Neuronal stem cell (in vitro differentiated cells): ENCODE data around the gene BARX1.

Source experiments
- DNase-seq: peaks from one replicate; pipeline ENCODE4 v3.0.0-alpha.2; 2013; ENCODE audit warnings: low spot score
- H2AFZ ChIP-seq: one replicate; pipeline ENCODE4 v1.6.1; 2013; ENCODE audit warnings: mild to moderate bottlenecking, low read length, inconsistent platforms
- H2AK5ac ChIP-seq: 2 replicates; pipeline ENCODE4 v1.6.1; 2013; ENCODE audit warnings: low read depth, mild to moderate bottlenecking, inconsistent platforms, low read length, moderate library complexity, mixed read lengths
- H2BK120ac ChIP-seq: 2 replicates; pipeline ENCODE4 v1.6.1; 2013; ENCODE audit warnings: low read depth, mild to moderate bottlenecking, inconsistent platforms, low read length, moderate library complexity, mixed read lengths
- H2BK12ac ChIP-seq: one replicate; pipeline ENCODE4 v1.6.1; 2013; ENCODE audit warnings: low read length, inconsistent platforms
- H2BK15ac ChIP-seq: 2 replicates; pipeline ENCODE4 v1.6.1; 2013; ENCODE audit warnings: mild to moderate bottlenecking, low read length, inconsistent platforms, mixed read lengths
- H2BK5ac ChIP-seq: one replicate; pipeline ENCODE4 v1.6.1; 2013; ENCODE audit warnings: inconsistent platforms, mild to moderate bottlenecking, low read length, moderate library complexity
- H3K14ac ChIP-seq: one replicate; pipeline ENCODE4 v1.6.1; 2013; ENCODE audit warnings: low read length, inconsistent platforms
- H3K18ac ChIP-seq: 2 replicates; pipeline ENCODE4 v1.6.1; 2013; ENCODE audit warnings: low read length, inconsistent platforms
- H3K23ac ChIP-seq: 2 replicates; pipeline ENCODE4 v1.6.1; 2013; ENCODE audit warnings: low read depth, mild to moderate bottlenecking, mixed read lengths, low read length, inconsistent platforms; ENCODE audit not compliant: poor library complexity
- H3K27ac ChIP-seq: replicated peaks from 3 replicates; pipeline ENCODE4 v1.5.1; 2013; ENCODE audit warnings: low read length, inconsistent platforms
- H3K27me3 ChIP-seq, 3 experiments: 2 replicates each; pipeline ENCODE4 v1.6.1; 2013; ENCODE audit warnings: low read length in 3 of 3, mild to moderate bottlenecking in 2 of 3, inconsistent platforms in 1 of 3, low read depth in 1 of 3, mixed read lengths in 1 of 3, moderate library complexity in 1 of 3; ENCODE audit not compliant: control insufficient read depth in 3 of 3, insufficient read depth in 3 of 3
- H3K36me3 ChIP-seq, 2 donors: replicated peaks in 1 of 2; 2 replicates each; pipeline ENCODE4 v1.6.1; 2013; ENCODE audit warnings: low read length in 2 of 2; ENCODE audit not compliant: control insufficient read depth in 2 of 2, insufficient read depth in 2 of 2
- H3K4ac ChIP-seq: 2 replicates; pipeline ENCODE4 v1.6.1; 2013; ENCODE audit warnings: inconsistent platforms, mild to moderate bottlenecking, low read length, moderate library complexity
- H3K4me1 ChIP-seq, 2 donors: 1 replicate in 1 of 2; 2 replicates in 1 of 2; pipeline ENCODE4 v1.6.1; 2013; ENCODE audit warnings: low read length in 2 of 2, low read depth in 1 of 2; ENCODE audit not compliant: control insufficient read depth in 2 of 2, insufficient read depth in 1 of 2
- H3K4me2 ChIP-seq: one replicate; pipeline ENCODE4 v1.6.1; 2013; ENCODE audit warnings: mild to moderate bottlenecking, low read length, inconsistent platforms; ENCODE audit not compliant: insufficient read depth, poor library complexity, severe bottlenecking
- H3K4me3 ChIP-seq, 2 donors: 2 replicates each; pipeline ENCODE4 v1.5.1; 2013; ENCODE audit warnings: low read length in 2 of 2, mild to moderate bottlenecking in 2 of 2, inconsistent platforms in 1 of 2, moderate library complexity in 1 of 2
- H3K79me1 ChIP-seq: one replicate; pipeline ENCODE4 v1.6.1; 2013; ENCODE audit warnings: low read depth, mild to moderate bottlenecking, inconsistent platforms, low read length, moderate library complexity
- H3K9ac ChIP-seq: one replicate; pipeline ENCODE4 v1.6.1; 2013; ENCODE audit warnings: mild to moderate bottlenecking, low read depth, low read length, inconsistent platforms; ENCODE audit not compliant: poor library complexity
- H3K9me3 ChIP-seq, 2 donors: replicated peaks in 1 of 2; 2 replicates each; pipeline versions ENCODE3 to v1.6.1; 2013; ENCODE audit warnings: low read length in 2 of 2, mild to moderate bottlenecking in 2 of 2, inconsistent platforms in 1 of 2, low read depth in 1 of 2, mixed read lengths in 1 of 2, moderate library complexity in 1 of 2; ENCODE audit not compliant: control insufficient read depth in 2 of 2, insufficient read depth in 1 of 2
- H4K8ac ChIP-seq: one replicate; pipeline ENCODE4 v1.6.1; 2013; ENCODE audit warnings: low read depth, mild to moderate bottlenecking, inconsistent platforms, low read length, moderate library complexity
- H4K91ac ChIP-seq: one replicate; pipeline ENCODE4 v1.6.1; 2013; ENCODE audit warnings: low read length, low read depth, mild to moderate bottlenecking, inconsistent platforms; ENCODE audit not compliant: poor library complexity
- WGBS, 2 donors: extraction: QIAGEN DNeasy Blood & Tissue Kit; methylation state at CpG; one replicate each; pipeline ENCODE4 v1.1.7; 2013; ENCODE audit warnings: missing lambda C conversion rate in 2 of 2, mixed read lengths in 1 of 2; ENCODE audit not compliant: insufficient read length in 2 of 2, insufficient replicate concordance in 1 of 2; ENCODE audit errors: extremely low coverage in 2 of 2; 5-methylcytosine and 5-hydroxymethylcytosine counted together

Gene BARX1

DNA sequence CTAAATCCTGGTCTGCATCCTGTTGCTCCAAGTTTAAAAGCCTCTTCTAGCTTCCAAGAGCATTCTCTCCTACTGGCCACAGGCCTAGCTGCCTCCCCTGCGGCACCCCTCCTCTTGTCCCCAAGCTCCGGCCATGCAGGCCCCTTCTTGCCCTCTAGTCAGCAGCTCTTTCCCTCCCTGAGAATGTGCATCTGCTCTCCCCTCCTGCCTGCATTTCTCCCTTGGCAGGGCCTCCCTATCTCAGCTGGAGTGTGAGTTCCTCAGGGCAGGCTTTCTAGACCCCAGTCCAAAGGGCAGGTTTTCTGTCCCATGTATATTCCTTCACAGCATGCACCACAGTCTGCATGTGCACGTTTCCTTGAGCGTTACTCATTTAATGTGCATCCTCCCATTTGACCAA is 24.6 kb upstream of the BARX1 start:
- Histone ChIP-seq H2BK12ac (no peak overlapping the region), H3K4me2 (no peak overlapping the region), H2AFZ (no peak overlapping the region), H2BK15ac (no peak overlapping the region), H3K27me3 (peaks cover 0 to 13% (median 2%) of the 10 kb centered on the region in 3 experiments), H3K79me1 (no peaks in the 10 kb centered on the region), H2BK120ac (no peak overlapping the region), H3K36me3 (no peaks in the 10 kb centered on the region), H3K4me1 (no peaks in the 10 kb centered on the region), H3K14ac (no peak overlapping the region), H4K91ac (no peak overlapping the region), H3K27ac (no peak overlapping the region), H2BK5ac (peak overlapping the region; percentile 31), H3K9ac (no peak overlapping the region), H4K8ac (no peak overlapping the region), H2AK5ac (no peak overlapping the region), H3K18ac (no peak overlapping the region), H3K23ac (no peak overlapping the region), H3K4ac (no peak overlapping the region), H3K4me3 (no peak overlapping the region), H3K9me3 (no peaks in the 10 kb centered on the region)
- DNase-seq = no peak
- WGBS, 2 donors = no CpG with 5 or more reads among the region's 4 CpGs

- H3K4me2 ChIP-seq = no peak overlapping the region
- H2AK5ac ChIP-seq = no peak overlapping the region
- H3K27ac ChIP-seq = no peak overlapping the region
- no peak overlapping the region for H3K4me3 ChIP-seq
- no peak overlapping the region for H2AFZ ChIP-seq
- no peaks in the 10 kb centered on the region for H3K4me1 ChIP-seq
- H2BK15ac ChIP-seq = no peak overlapping the region
- peaks cover 0 to 13% (median 2%) of the 10 kb centered on the region in 3 experiments for H3K27me3 ChIP-seq
- H3K9ac ChIP-seq = no peak overlapping the region
- DNase-seq = no peak
- no peaks in the 10 kb centered on the region for H3K79me1 ChIP-seq
- H3K4ac ChIP-seq = no peak overlapping the region
- H2BK120ac ChIP-seq = no peak overlapping the region
- no peak overlapping the region for H4K91ac ChIP-seq
- no peak overlapping the region for H3K14ac ChIP-seq
- H3K23ac ChIP-seq = peak overlapping the region; percentile 37
- no peak overlapping the region for H4K8ac ChIP-seq
- H3K9me3 ChIP-seq = no peaks in the 10 kb centered on the region
- no CpG with 5 or more reads among the region's 2 CpGs for WGBS, 2 donors
- H3K18ac ChIP-seq = no peak overlapping the region
- H2BK12ac ChIP-seq = no peak overlapping the region
- no peak overlapping the region for H2BK5ac ChIP-seq
- no peaks in the 10 kb centered on the region for H3K36me3 ChIP-seq
Measured at GRCh38 chr9:93978551-93978950, 23.4 kb upstream of the BARX1 start.

DNA sequence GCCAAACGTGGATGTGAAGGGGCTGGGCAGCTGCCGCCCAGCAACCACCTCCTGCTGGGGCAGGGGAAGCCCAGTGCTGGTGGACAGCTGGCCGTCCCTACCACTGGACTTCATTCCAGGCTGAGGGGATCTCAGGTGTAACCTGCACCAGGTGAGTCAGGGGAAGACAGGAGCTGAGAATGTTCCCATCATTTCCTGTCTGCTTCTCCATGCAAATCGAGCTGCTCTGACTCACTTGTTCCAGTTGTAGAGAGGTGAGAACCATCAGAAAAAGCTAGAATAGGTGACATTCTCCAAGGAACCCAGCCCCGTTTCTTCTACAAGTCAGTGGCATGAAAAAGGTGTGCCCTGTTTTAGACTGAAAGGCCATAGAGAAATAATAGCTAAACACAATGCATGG is 21.8 kb upstream of the BARX1 start:
- no peak overlapping the region for H3K18ac ChIP-seq
- H2BK5ac ChIP-seq = no peak overlapping the region
- H2BK120ac ChIP-seq = no peak overlapping the region
- peaks cover 0 to 1% of the 10 kb centered on the region in 2 donors for H3K9me3 ChIP-seq
- no peak overlapping the region for H2AFZ ChIP-seq
- DNase-seq = no peak
- peak overlapping the region in 1 of 2 donors; percentile 30 for H3K4me3 ChIP-seq
- no peak overlapping the region for H3K23ac ChIP-seq
- no peak overlapping the region for H4K91ac ChIP-seq
- H2BK15ac ChIP-seq = no peak overlapping the region
- H3K9ac ChIP-seq = no peak overlapping the region
- no peak overlapping the region for H3K4me2 ChIP-seq
- H3K27ac ChIP-seq = no peak overlapping the region
- H2BK12ac ChIP-seq = no peak overlapping the region
- no peak overlapping the region for H3K4ac ChIP-seq
- H3K36me3 ChIP-seq = no peaks in the 10 kb centered on the region
- H3K27me3 ChIP-seq = peaks cover 0 to 13% (median 2%) of the 10 kb centered on the region in 3 experiments
- WGBS, 2 donors = no CpG with 5 or more reads among the region's 5 CpGs
- H2AK5ac ChIP-seq = no peak overlapping the region
- no peak overlapping the region for H3K14ac ChIP-seq
- no peaks in the 10 kb centered on the region for H3K4me1 ChIP-seq
- no peak overlapping the region for H4K8ac ChIP-seq
- H3K79me1 ChIP-seq = no peaks in the 10 kb centered on the region

- no CpG with 5 or more reads among the region's 3 CpGs for WGBS, 2 donors
- Histone ChIP-seq H2AK5ac (no peak overlapping the region), H2BK15ac (no peak overlapping the region), H2AFZ (no peak overlapping the region), H3K27ac (no peak overlapping the region), H3K27me3 (peaks cover 0 to 13% (median 2%) of the 10 kb centered on the region in 3 experiments), H4K8ac (no peak overlapping the region), H3K79me1 (no peaks in the 10 kb centered on the region), H3K4me2 (no peak overlapping the region), H4K91ac (no peak overlapping the region), H3K9me3 (peaks cover 0 to 2% of the 10 kb centered on the region in 2 donors), H3K4ac (no peak overlapping the region), H3K18ac (no peak overlapping the region), H3K4me3 (no peak overlapping the region), H2BK12ac (no peak overlapping the region), H2BK120ac (no peak overlapping the region), H3K36me3 (no peaks in the 10 kb centered on the region), H3K4me1 (no peaks in the 10 kb centered on the region), H2BK5ac (no peak overlapping the region), H3K14ac (no peak overlapping the region), H3K9ac (no peak overlapping the region), H3K23ac (no peak overlapping the region)
- DNase-seq = no peak
Measured at GRCh38 chr9:93976081-93976480, 20.9 kb upstream of the BARX1 start.
